GM12865 (cell line): ENCODE measurements around the gene SLC26A2.

ENCODE experiments used
- DNase-seq: peaks from one replicate; pipeline ENCODE4 v3.0.0; 2010; ENCODE audit warnings: low read depth
- H3K4me3 ChIP-seq: 2 replicates; pipeline ENCODE4 v1.5.1; 2011; ENCODE audit warnings: mild to moderate bottlenecking, low read depth, low read length, control low read depth
- TF ChIP-seq, protein P1 (sequence below): IDR thresholded peaks from 2 replicates; pipeline ENCODE4 v1.5.1; 2011; ENCODE audit warnings: low read length, control low read depth, low read depth, inconsistent platforms; ENCODE audit not compliant: insufficient read depth; ENCODE audit errors: missing control alignments

Gene SLC26A2

DNA sequence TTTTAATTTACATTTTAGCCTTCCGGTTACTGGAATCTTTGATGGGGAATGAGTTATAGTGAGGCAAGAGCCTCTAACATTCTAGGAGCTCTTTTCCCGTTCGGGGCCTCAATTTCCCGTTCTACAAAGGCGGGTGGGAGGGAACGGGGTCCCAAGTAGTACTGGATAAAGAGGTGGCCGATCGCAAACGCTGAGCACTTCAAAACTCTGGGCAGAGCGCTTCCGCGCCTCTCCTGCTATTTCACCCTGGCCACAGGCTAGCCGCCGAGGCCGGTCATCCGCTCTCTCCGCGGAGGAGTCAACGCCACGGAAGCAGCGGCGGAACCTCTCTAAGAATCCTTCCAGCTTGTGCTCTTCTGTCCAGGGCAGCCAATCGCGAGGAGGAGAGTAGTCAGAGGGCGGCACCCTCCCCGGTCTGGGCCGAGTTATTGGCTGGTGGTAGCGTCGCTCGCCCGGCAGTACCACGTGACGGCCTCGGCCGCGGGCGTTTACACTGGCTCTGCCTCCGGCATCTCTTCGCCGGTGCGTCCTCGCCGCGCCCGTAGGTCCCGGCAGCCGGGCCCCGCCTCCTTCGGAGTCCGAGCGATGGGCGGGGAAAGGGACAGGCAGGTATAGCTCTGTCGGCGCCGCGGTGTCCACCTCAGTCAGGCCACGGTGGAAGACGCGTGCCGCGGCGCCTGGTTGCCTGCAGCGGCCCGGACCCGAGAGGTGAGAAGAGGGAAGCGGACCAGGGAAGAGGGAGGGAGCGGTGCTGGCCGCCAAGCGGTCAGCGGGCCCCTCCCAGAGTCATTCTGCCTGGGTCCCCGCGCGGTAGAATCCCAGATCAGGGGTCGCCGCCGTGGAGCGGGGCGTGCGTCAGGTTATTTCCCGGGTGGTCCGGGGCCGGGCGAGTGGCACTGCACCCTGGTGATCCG is at the start of gene SLC26A2:
Gene SLC26A2 (plus strand): TSS at position 487 of the 914 bp plus-strand sequence. CDS start 16,895 bp downstream, outside the sequence.
- TF ChIP-seq, protein P1, sequence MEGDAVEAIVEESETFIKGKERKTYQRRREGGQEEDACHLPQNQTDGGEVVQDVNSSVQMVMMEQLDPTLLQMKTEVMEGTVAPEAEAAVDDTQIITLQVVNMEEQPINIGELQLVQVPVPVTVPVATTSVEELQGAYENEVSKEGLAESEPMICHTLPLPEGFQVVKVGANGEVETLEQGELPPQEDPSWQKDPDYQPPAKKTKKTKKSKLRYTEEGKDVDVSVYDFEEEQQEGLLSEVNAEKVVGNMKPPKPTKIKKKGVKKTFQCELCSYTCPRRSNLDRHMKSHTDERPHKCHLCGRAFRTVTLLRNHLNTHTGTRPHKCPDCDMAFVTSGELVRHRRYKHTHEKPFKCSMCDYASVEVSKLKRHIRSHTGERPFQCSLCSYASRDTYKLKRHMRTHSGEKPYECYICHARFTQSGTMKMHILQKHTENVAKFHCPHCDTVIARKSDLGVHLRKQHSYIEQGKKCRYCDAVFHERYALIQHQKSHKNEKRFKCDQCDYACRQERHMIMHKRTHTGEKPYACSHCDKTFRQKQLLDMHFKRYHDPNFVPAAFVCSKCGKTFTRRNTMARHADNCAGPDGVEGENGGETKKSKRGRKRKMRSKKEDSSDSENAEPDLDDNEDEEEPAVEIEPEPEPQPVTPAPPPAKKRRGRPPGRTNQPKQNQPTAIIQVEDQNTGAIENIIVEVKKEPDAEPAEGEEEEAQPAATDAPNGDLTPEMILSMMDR = no peak
- peak within 1 kb of the TSS; percentile 81 for H3K4me3 ChIP-seq
- DNase-seq = peak; percentile 98

DNA sequence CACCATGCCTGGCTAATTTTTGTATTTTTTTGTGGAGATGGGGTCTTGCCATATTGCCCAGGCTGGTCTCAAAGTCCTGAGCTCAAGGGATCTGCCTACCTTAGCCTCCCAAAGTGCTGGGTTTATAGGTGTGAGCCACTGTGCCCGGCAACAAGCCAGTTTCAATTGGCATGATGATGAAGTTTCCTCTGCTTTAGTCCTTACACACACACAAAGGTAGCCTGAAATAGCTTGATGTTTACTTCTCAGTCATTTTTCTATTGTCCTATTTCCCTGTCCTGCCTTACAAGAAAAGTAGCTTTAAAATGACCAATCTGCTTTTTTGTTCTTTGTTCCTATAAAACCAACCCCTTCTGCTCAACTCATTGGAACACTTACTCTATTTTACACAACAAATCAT is 49.5 kb upstream of the SLC26A2 start:
- no peak for DNase-seq
- TF ChIP-seq, protein P1 = no peak
- H3K4me3 ChIP-seq = no peak overlapping the region

DNA sequence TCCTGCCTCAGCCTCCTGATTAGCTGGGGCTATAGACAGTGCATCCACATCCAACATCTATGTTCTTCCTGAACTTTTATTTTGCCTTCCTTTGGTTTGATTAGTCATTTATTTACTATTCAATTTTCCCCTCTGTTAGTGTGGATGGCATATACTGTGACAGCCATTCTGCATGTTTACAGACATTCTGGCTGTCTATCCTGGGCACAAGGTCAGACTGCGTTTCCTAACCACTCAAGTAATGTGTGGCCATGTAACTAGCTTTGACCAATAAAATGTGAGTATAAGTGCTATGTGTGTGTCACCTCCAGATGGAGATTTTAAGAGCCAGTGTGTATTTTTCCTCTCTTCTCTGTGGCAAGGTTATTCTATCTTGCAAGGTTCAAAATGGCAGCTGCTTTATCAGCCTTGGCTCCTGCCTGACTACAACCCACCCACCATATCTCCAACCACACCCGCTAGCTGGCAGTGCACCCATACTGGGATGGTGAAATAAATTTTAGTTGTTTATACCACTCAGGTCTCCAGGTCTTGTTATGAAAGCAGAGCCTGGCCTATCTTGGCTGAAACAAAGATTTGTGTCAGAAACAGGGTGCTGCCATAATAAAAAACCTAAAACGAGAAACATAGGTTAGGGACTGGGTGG is 48.2 kb upstream of the SLC26A2 start:
- H3K4me3 ChIP-seq = no peak overlapping the region
- TF ChIP-seq, protein P1 = no peak
- DNase-seq = no peak

DNA sequence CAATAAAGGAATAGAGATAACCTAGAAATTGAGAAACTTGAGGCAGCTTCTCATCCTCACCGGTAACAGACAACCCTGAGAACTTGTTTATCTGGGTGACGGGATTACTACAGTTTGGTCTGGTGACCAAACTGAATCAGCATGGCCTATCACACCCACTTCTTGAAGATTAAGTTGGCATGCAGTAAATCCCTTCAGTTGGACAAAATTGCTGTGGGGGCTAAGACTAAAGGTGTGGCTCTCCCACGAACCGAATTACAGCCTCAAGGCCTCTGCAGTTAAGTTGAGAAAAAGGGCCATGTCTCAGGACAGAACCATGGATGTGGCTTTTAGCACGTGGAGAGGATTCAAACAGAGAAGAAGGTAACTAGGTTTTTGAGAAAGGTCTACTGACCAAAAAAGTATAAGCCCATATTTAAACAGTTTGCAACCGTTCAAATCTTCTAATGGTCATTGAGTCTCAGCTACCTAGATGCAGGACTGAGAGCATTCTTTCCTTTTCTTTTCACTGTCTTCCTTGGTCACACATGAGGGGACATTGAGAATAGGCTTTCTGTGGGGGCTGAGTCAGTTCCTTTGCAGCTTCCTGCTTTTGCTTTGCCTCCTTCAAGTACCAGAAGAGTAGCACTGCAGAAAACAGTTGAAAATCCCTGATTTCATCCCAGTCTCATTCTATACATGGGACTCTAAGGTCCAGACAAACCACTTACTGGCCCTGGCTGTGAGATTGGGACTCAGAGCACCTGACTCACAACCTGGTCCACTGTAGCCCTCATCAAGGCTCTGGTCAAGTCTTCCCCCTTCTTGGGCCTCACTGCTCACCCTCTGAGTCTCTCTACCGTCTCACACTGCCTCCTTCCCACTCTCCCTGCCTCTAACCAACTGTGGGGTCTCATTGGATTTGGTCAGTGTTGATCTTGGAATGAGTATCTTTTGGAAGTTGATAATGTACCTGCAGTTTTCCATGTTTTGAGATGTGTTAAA is 46.8 kb upstream of the SLC26A2 start:
- peak; percentile 20 for DNase-seq
- TF ChIP-seq, protein P1 = no peak
- no peak overlapping the region for H3K4me3 ChIP-seq

DNA sequence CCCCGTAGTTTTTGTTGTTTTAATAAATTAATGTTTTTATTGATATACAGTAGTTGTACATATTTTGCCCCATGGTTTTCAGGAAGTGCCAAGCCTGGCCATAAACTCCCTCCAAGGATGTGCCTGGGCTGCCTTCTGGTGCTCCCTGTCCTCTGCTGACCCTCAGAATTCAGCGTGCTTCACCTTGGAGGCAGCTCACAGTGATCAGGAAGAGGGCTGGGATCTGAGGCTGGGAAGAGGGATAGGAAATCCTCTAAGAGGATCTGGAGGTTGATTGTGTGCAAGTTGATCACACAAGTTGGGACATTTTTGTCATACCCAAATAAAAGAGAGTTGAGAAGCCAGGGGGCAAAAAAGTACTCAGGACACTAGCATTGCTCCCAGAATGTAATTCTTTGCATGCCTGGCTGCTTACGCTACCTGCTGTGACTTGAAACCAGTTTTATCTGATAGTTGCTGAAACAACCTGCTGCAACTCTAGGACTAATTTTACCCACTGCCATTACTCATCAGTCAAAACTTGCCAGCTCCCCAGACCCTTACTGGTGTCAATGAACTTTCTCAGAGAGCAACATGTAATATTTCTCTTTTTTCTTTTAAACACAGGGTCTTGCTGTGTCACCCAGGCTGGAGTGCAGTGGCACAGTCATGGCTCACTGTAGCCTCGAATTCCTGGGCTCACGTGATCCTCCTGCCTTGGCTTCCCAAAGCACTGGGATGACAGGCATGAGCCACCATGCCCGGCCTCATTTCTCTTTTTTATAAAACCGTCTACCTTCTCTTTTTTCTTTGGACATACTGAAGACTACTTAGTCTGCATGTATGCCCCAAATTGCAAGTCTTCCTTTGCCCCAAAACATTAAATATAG is 44.9 kb upstream of the SLC26A2 start:
- DNase-seq = peak; percentile 28
- TF ChIP-seq, protein P1 = no peak
- no peak overlapping the region for H3K4me3 ChIP-seq
